Parathyroid adenoma (tissue), 2 donors: ENCODE data around the gene ADARB2.

Experiments used
- H2AFZ ChIP-seq: fragments of 300-600 bp; sonication (generic); one replicate; pipeline ENCODE4 v1.7.0; 2017; ENCODE audit warnings: antibody characterized with exemption, mild to moderate bottlenecking
- H3K27ac ChIP-seq: fragments of 300-600 bp; sonication (generic); one replicate; pipeline ENCODE4 v1.7.0; 2017
- H3K27me3 ChIP-seq: fragments of 300-600 bp; sonication (generic); one replicate; pipeline ENCODE4 v1.7.0; 2017; ENCODE audit warnings: low read length; ENCODE audit not compliant: control insufficient read depth, insufficient read depth
- H3K36me3 ChIP-seq: fragments of 300-600 bp; sonication (generic); one replicate; pipeline ENCODE4 v1.7.0; 2017; ENCODE audit warnings: low read length; ENCODE audit not compliant: control insufficient read depth, insufficient read depth
- H3K4me1 ChIP-seq: fragments of 300-600 bp; sonication (generic); one replicate; pipeline ENCODE4 v1.7.0; 2017; ENCODE audit warnings: control low read depth
- H3K4me2 ChIP-seq: fragments of 300-600 bp; sonication (generic); one replicate; pipeline ENCODE4 v1.7.0; 2017; ENCODE audit warnings: low read length
- H3K4me3 ChIP-seq: fragments of 300-600 bp; sonication (generic); one replicate; pipeline ENCODE4 v1.7.0; 2017; ENCODE audit warnings: low read depth, low read length
- H3K79me2 ChIP-seq: fragments of 300-600 bp; sonication (generic); one replicate; pipeline ENCODE4 v1.7.0; 2017; ENCODE audit warnings: control low read depth
- H3K9ac ChIP-seq: fragments of 300-600 bp; sonication (generic); one replicate; pipeline ENCODE4 v1.7.0; 2017; ENCODE audit warnings: mild to moderate bottlenecking
- H3K9me3 ChIP-seq: fragments of 300-600 bp; sonication (generic); one replicate; pipeline ENCODE4 v1.7.0; 2017; ENCODE audit warnings: low read length; ENCODE audit not compliant: control insufficient read depth
- TF ChIP-seq, protein P1 (sequence below): fragments of 300-600 bp; sonication (generic); IDR thresholded peaks from one replicate; pipeline ENCODE4 v1.7.0; 2017; ENCODE audit warnings: antibody characterized with exemption, mild to moderate bottlenecking
- donor health status: primary hyperparathyroidism.

ADARB2 gene

DNA sequence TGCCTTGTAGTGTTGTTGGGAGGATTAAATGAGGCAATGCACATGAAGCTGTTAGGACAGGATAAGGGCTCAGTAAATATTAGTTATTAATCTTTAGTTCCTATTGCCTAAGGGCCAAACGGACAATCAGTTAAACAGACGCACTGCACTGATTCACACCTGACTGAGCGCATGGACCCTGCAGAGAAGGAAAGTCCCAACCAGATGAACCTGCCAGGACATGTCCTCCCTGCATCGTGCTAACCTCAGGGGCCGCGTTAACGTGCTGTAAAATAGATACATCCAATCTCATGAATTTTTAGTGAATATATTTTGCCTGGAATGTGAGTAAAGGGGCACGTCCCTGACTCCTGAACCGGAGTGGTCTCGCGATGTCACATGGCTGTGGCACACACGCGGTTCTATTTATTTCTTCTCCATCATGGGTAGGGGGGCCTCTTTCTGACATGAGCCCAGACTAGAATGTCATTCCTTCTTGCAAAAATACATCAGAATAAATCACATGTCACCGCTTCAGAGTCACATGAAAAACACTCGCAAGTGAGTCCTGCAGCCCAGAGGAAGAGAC is 12.3 kb downstream of the ADARB2 start:
- Histone ChIP-seq H3K27me3 (no peaks in the 10 kb centered on the region), H3K4me2 (no peak overlapping the region), H2AFZ (no peak overlapping the region), H3K36me3 (no peaks in the 10 kb centered on the region), H3K4me1 (no peaks in the 10 kb centered on the region), H3K9me3 (no peaks in the 10 kb centered on the region), H3K27ac (no peak overlapping the region), H3K79me2 (peaks cover 4% of the 10 kb centered on the region), H3K4me3 (no peak overlapping the region), H3K9ac (no peak overlapping the region)
- TF ChIP-seq, protein P1, sequence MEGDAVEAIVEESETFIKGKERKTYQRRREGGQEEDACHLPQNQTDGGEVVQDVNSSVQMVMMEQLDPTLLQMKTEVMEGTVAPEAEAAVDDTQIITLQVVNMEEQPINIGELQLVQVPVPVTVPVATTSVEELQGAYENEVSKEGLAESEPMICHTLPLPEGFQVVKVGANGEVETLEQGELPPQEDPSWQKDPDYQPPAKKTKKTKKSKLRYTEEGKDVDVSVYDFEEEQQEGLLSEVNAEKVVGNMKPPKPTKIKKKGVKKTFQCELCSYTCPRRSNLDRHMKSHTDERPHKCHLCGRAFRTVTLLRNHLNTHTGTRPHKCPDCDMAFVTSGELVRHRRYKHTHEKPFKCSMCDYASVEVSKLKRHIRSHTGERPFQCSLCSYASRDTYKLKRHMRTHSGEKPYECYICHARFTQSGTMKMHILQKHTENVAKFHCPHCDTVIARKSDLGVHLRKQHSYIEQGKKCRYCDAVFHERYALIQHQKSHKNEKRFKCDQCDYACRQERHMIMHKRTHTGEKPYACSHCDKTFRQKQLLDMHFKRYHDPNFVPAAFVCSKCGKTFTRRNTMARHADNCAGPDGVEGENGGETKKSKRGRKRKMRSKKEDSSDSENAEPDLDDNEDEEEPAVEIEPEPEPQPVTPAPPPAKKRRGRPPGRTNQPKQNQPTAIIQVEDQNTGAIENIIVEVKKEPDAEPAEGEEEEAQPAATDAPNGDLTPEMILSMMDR = no peak

DNA sequence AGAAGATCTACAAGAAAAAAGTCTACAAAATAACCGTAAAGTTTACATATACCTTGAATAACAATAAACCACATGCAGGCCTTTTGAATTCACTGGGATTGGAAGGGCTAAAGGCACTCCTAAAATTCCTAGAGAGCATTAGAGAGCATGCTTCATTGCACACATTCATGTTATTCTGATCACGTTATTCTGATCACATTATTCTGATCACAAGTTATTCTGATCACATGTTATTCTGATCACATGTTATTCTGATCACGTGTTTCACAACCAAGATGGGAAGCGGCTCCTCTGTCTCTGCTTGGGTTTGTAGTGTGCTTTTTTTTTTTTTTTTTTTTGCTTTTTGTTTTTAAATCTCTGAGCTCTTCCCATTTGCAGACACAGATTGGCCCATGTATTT is 20.5 kb downstream of the ADARB2 start:
- Histone ChIP-seq H3K79me2 (peaks cover 5% of the 10 kb centered on the region), H3K27ac (no peak overlapping the region), H3K4me3 (no peak overlapping the region), H3K27me3 (no peaks in the 10 kb centered on the region), H3K36me3 (no peaks in the 10 kb centered on the region), H2AFZ (no peak overlapping the region), H3K9ac (no peak overlapping the region), H3K4me1 (no peaks in the 10 kb centered on the region), H3K9me3 (no peaks in the 10 kb centered on the region), H3K4me2 (no peak overlapping the region)
- TF ChIP-seq, protein P1 = no peak

DNA sequence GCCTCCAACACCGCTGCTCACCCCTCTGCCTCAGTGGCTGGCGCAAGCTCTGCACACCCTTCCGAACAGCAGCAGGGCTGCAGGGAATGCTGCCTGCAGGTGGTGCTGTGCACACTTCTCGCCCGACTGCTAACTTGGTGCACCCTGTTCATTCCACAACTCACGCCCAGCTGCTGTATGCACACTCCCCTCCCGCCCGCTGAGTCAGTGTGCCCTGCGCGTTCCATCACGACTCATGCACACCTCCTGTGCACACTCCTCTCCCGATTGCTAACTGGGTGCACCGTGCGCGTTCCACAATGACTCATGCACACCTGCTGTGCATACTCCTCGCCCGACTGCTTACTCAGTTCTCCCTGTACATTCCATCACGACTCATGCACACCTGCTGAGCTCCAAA is 21.5 kb downstream of the ADARB2 start:
- Histone ChIP-seq H3K27ac (no peak overlapping the region), H3K36me3 (no peaks in the 10 kb centered on the region), H3K27me3 (no peaks in the 10 kb centered on the region), H2AFZ (no peak overlapping the region), H3K4me3 (no peak overlapping the region), H3K9me3 (no peaks in the 10 kb centered on the region), H3K4me2 (no peak overlapping the region), H3K9ac (no peak overlapping the region), H3K4me1 (no peaks in the 10 kb centered on the region), H3K79me2 (peaks cover 5% of the 10 kb centered on the region)
- TF ChIP-seq, protein P1 = peak; percentile 50

DNA sequence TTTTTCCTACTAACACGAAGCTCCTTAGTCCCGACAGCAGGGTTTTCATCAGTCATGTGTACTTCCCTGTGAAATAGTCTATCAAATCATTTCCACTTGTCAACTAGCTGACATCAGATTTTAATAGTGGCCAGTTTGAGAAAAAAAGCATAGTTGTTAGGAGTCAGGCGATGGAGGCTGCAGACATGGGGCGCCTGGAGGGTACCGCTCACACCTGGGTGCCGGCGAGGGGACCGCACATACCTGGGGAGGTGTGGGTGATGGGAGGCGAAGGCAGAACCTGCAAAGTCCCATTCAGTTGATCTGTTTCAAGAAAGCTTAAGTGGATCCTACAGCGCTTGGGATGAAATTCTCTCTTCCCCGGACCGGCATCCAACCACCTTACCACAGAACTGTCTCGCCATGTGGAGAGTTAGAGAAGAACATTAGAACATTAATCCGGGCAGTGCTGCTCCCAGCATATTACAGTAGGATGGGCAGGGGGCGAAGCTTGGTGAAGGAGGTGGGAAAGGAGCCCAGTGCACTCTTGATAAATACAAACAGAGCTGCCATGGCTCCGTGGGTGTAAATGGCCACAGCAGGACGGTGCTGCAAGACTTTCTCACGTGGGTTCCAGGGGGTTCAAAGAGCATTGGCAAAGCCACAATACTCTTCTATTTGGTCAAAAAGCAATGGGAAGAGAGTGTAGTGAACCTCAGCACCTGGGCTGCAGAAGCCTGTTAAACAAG is 24.2 kb downstream of the ADARB2 start:
- Histone ChIP-seq H3K4me2 (no peak overlapping the region), H3K4me1 (no peaks in the 10 kb centered on the region), H3K4me3 (no peak overlapping the region), H3K79me2 (peaks cover 5% of the 10 kb centered on the region), H2AFZ (no peak overlapping the region), H3K9me3 (no peaks in the 10 kb centered on the region), H3K27me3 (no peaks in the 10 kb centered on the region), H3K36me3 (no peaks in the 10 kb centered on the region), H3K27ac (no peak overlapping the region), H3K9ac (no peak overlapping the region)
- TF ChIP-seq, protein P1 = no peak

DNA sequence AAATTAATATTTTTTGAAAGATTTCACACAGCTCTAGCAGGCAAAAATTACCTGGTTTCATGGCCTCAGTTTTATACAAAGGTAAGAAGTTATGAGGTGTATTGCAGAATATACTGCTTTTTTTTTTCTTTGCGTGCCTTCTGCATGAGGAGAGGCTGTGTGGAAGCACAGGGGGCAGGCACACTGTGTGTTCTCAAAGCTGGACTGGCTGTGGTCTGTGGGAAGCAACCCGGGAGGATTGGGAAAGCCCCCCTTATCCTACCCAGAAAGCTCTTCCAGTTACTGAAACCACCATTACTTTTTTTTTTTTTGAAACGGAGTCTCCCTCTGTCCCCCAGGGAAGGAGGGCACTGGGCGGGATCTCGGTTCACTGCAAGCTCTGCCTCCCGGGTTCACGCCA is 25.0 kb downstream of the ADARB2 start:
- no peak overlapping the region for H3K4me2 ChIP-seq
- H3K9me3 ChIP-seq = no peaks in the 10 kb centered on the region
- no peak overlapping the region for H3K4me3 ChIP-seq
- H2AFZ ChIP-seq = no peak overlapping the region
- peaks cover 5% of the 10 kb centered on the region for H3K79me2 ChIP-seq
- TF ChIP-seq, protein P1 = no peak
- no peak overlapping the region for H3K27ac ChIP-seq
- no peak overlapping the region for H3K9ac ChIP-seq
- no peaks in the 10 kb centered on the region for H3K36me3 ChIP-seq
- H3K4me1 ChIP-seq = no peaks in the 10 kb centered on the region
- no peaks in the 10 kb centered on the region for H3K27me3 ChIP-seq
